Measurements from ENCODE around the gene TRIM56.

TRIM56 gene

DNA sequence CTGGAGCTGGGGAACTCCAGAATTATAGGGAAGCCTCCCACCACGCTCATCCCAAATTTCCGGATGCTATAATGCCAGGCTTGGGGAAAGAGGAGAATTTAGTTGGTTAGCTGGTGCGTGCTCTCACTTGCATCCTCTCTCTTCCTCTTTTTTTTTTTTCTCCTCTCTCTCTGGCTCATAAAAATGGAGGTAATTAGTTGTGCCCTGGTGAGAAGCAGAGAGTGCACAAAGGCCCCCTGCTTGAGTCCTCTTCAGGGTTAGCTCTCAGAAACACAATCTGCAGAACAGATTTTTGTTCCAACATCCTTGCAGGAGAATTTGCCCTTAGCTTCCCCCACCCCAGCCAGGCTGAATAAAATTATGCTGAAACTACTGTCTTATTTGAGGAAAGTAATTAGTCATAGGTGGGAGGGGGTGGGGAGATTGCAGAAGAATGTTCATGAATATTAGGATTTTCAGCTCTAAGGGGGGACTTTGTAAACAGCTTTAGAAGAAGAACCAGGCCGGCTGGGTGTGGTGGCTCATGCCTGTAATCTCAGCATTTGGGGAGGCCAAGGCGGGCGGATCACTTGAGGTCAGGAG, 49.2 kb downstream of the TRIM56 start:
- DNase-seq, result no peak

GRCh38 chr7:101137651-101138212, 52.5 kb downstream of the TRIM56 start:
- DNase-seq, result no peak

GRCh38 chr7:101138213-101138870, 53.1 kb downstream of the TRIM56 start:
- DNase-seq, result peak; percentile 73 to 92

DNA sequence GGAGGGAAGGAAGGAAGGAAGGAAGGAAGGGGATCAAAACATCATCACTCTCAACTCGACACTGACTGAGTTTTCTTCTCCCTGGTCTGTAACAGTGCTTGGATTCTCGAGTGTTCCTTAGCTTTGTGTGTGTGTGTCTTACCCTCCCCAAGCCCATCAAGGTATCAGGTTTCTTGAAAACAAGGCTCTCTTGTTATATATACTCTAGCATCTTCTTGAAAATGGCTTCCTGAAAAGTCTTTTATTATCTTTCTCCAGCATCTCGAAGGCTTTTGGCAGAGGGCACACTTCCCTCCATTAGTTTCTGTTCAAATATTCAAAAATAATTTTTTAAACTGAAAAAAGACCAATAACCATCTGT, 55.0 kb downstream of the TRIM56 start:
- DNase-seq, result no peak

GRCh38 chr7:101140746-101141382, 55.6 kb downstream of the TRIM56 start:
- no peak for DNase-seq

All from stimulated activated CD4-positive, alpha-beta T cell treated with anti-CD3 and anti-CD28 coated beads, Interleukin-4, amount 100 ng/mL, for 4 hours (primary cell).